ENCODE data around the gene LITAF. TPM values are rescaled to one million over a fixed set of nuclear protein-coding genes. Genes with fewer than 3 reads are reported as not detected.

LITAF gene
- total RNA-seq, 2 experiments from 2014 or later, result 12.2 to 43.2 TPM

GRCh38 chr16:11556214-11556819, 30.4 kb downstream of the LITAF start:
- peaks cover 8% of the 10 kb centered on the region; the same call in 1 of the 2 replicates for H3K9me3 ChIP-seq (ENCODE audit: low read length)
- no peak for DNase-seq (ENCODE audit: low spot score)
- H3K4me2 ChIP-seq (ENCODE audit: low read length), result no peak overlapping the region
- H4K20me1 ChIP-seq (ENCODE audit: insufficient read depth, low read length), result no peaks in the 10 kb centered on the region
- POLR2A ChIA-PET, result interaction anchor here (0.6 to 1.0 kb wide), 3 partner anchors 20 to 1241 kb away, joined by 3 read pairs; no protein-coding TSS in a partner anchor
- no peak overlapping the region for H2AFZ ChIP-seq (ENCODE audit: low read length)
- H3K4me1 ChIP-seq (ENCODE audit: insufficient read depth, low read length, poor library complexity, severe bottlenecking), result no peaks in the 10 kb centered on the region
- H3K9me2 ChIP-seq (ENCODE audit: insufficient read depth, low read length), result no peaks in the 10 kb centered on the region
- TF ChIP-seq CTCF (conservative IDR thresholded peaks at IDR 0.05; ENCODE audit: low read length) (no peak), EZH2phosphoT487 (IDR thresholded peaks at IDR 0.05; ENCODE audit: borderline replicate concordance, low read depth, low read length) (no peak)
- no TSS peak for BruUV-seq (replicated peaks)
- H3K79me2 ChIP-seq (ENCODE audit: insufficient read depth, low read depth, low read length), result no peaks in the 10 kb centered on the region
- intact Hi-C loops (cut with micrococcal nuclease; ENCODE audit: unreplicated experiment), result no loop called here
- peaks cover 13% of the 10 kb centered on the region; the same call in 1 of the 2 replicates for H3K36me3 ChIP-seq (ENCODE audit: insufficient read depth, low read length)
- no peak overlapping the region for H3K27ac ChIP-seq (ENCODE audit: low read depth, low read length, poor library complexity, severe bottlenecking)
- CTCF ChIA-PET (ENCODE audit: unreplicated experiment), result no interaction called here
- H3K4me3 ChIP-seq (ENCODE audit: low read depth, low read length, poor library complexity, severe bottlenecking), result no peak overlapping the region

- no peak overlapping the region for H3K4me2 ChIP-seq (ENCODE audit: low read length)
- H2AFZ ChIP-seq (ENCODE audit: low read length), result no peak overlapping the region
- no peaks in the 10 kb centered on the region for H4K20me1 ChIP-seq (ENCODE audit: insufficient read depth, low read length)
- no peak for TF ChIP-seq CTCF (conservative IDR thresholded peaks at IDR 0.05; ENCODE audit: low read length)
- TF ChIP-seq EZH2phosphoT487 (IDR thresholded peaks at IDR 0.05; ENCODE audit: borderline replicate concordance, low read depth, low read length), result no peak
- DNase-seq (ENCODE audit: low spot score), result no peak
- H3K4me3 ChIP-seq (ENCODE audit: low read depth, low read length, poor library complexity, severe bottlenecking), result no peak overlapping the region
- H3K36me3 ChIP-seq (ENCODE audit: insufficient read depth, low read length), result peaks cover 13% of the 10 kb centered on the region; the same call in 1 of the 2 replicates
- intact Hi-C loops (cut with micrococcal nuclease; ENCODE audit: unreplicated experiment), result no loop called here
- H3K4me1 ChIP-seq (ENCODE audit: insufficient read depth, low read length, poor library complexity, severe bottlenecking), result no peaks in the 10 kb centered on the region
- H3K79me2 ChIP-seq (ENCODE audit: insufficient read depth, low read depth, low read length), result no peaks in the 10 kb centered on the region
- peaks cover 8% of the 10 kb centered on the region; the same call in 1 of the 2 replicates for H3K9me3 ChIP-seq (ENCODE audit: low read length)
- no peak overlapping the region for H3K27ac ChIP-seq (ENCODE audit: low read depth, low read length, poor library complexity, severe bottlenecking)
- ChIA-PET POLR2A (interaction anchor here (0.6 to 1.0 kb wide), 2 partner anchors 22 to 357 kb away, joined by 3 to 4 read pairs; no protein-coding TSS in a partner anchor), CTCF (ENCODE audit: unreplicated experiment) (no interaction called here)
- no peaks in the 10 kb centered on the region for H3K9me2 ChIP-seq (ENCODE audit: insufficient read depth, low read length)
- no TSS peak for BruUV-seq (replicated peaks)
Observed at GRCh38 chr16:11554053-11554452, 32.7 kb downstream of the LITAF start.

GRCh38 chr16:11553371-11553770, 33.3 kb downstream of the LITAF start:
- no peak overlapping the region for H2AFZ ChIP-seq (ENCODE audit: low read length)
- no peak for DNase-seq (ENCODE audit: low spot score)
- no peaks in the 10 kb centered on the region for H4K20me1 ChIP-seq (ENCODE audit: insufficient read depth, low read length)
- no peak for TF ChIP-seq CTCF (conservative IDR thresholded peaks at IDR 0.05; ENCODE audit: low read length)
- TF ChIP-seq EZH2phosphoT487 (IDR thresholded peaks at IDR 0.05; ENCODE audit: borderline replicate concordance, low read depth, low read length), result no peak
- no peaks in the 10 kb centered on the region for H3K4me1 ChIP-seq (ENCODE audit: insufficient read depth, low read length, poor library complexity, severe bottlenecking)
- H3K4me2 ChIP-seq (ENCODE audit: low read length), result no peak overlapping the region
- ChIA-PET POLR2A (interaction anchor here (0.6 kb wide), 1 partner anchor 358 kb away, joined by 4 read pairs; no protein-coding TSS in a partner anchor), CTCF (ENCODE audit: unreplicated experiment) (no interaction called here)
- intact Hi-C loops (cut with micrococcal nuclease; ENCODE audit: unreplicated experiment), result no loop called here
- H3K9me3 ChIP-seq (ENCODE audit: low read length), result peaks cover 8% of the 10 kb centered on the region; the same call in 1 of the 2 replicates
- no peak overlapping the region for H3K27ac ChIP-seq (ENCODE audit: low read depth, low read length, poor library complexity, severe bottlenecking)
- H3K79me2 ChIP-seq (ENCODE audit: insufficient read depth, low read depth, low read length), result no peaks in the 10 kb centered on the region
- H3K9me2 ChIP-seq (ENCODE audit: insufficient read depth, low read length), result no peaks in the 10 kb centered on the region
- H3K4me3 ChIP-seq (ENCODE audit: low read depth, low read length, poor library complexity, severe bottlenecking), result no peak overlapping the region
- no TSS peak for BruUV-seq (replicated peaks)
- peaks cover 13% of the 10 kb centered on the region; the same call in 1 of the 2 replicates for H3K36me3 ChIP-seq (ENCODE audit: insufficient read depth, low read length)
